ENCODE measurements around the gene PPP2R5C. TPM values are rescaled to one million over a fixed set of nuclear protein-coding genes. Genes with fewer than 3 reads are reported as not detected.
A peak's percentile ranks its signal among the peaks of the same experiment; 100 is the strongest.

PPP2R5C gene
- total RNA-seq, 1 donor from 2014 or later, result 71.5 TPM

- H3K27ac Mint-ChIP-seq (ENCODE audit: unreplicated experiment), result no peak overlapping the region
- H3K4me1 Mint-ChIP-seq (ENCODE audit: unreplicated experiment), result no peaks in the 10 kb centered on the region
- TF ChIP-seq CTCF (IDR thresholded peaks at IDR 0.05; ENCODE audit: unreplicated experiment), result no peak
Measured at GRCh38 chr14:101939646-101940170, 178.2 kb downstream of the PPP2R5C start.

GRCh38 chr14:101944451-101944850 is 182.9 kb downstream of the PPP2R5C start:
- Mint-ChIP-seq H3K27me3 (ENCODE audit: unreplicated experiment) (peaks cover 13% of the 10 kb centered on the region), H3K4me3 (ENCODE audit: unreplicated experiment) (no peak overlapping the region), H3K36me3 (ENCODE audit: low read depth, unreplicated experiment) (no peaks in the 10 kb centered on the region), H3K4me1 (ENCODE audit: unreplicated experiment) (peaks cover 10% of the 10 kb centered on the region), H3K27ac (ENCODE audit: unreplicated experiment) (no peak overlapping the region), H3K9me3 (ENCODE audit: unreplicated experiment) (no peaks in the 10 kb centered on the region)
- TF ChIP-seq CTCF (IDR thresholded peaks at IDR 0.05; ENCODE audit: unreplicated experiment), result no peak
- DNase-seq (ENCODE audit: low spot score), result no peak

More at GRCh38 chr14:101939646-101940170, 178.2 kb downstream of the PPP2R5C start:
- H3K4me3 Mint-ChIP-seq (ENCODE audit: unreplicated experiment), result no peak overlapping the region
- H3K9me3 Mint-ChIP-seq (ENCODE audit: unreplicated experiment), result no peaks in the 10 kb centered on the region
- H3K36me3 Mint-ChIP-seq (ENCODE audit: low read depth, unreplicated experiment), result no peaks in the 10 kb centered on the region
- no peak for DNase-seq (ENCODE audit: low spot score)
- H3K27me3 Mint-ChIP-seq (ENCODE audit: unreplicated experiment), result peaks cover 9% of the 10 kb centered on the region

GRCh38 chr14:101945171-101945570 is 183.7 kb downstream of the PPP2R5C start:
- H3K4me3 Mint-ChIP-seq (ENCODE audit: unreplicated experiment), result no peak overlapping the region
- DNase-seq (ENCODE audit: low spot score), result no peak

GRCh38 chr14:101947577-101947903 is 186.0 kb downstream of the PPP2R5C start:
- TF ChIP-seq CTCF (IDR thresholded peaks at IDR 0.05; ENCODE audit: unreplicated experiment), result no peak
- Mint-ChIP-seq H3K4me3 (ENCODE audit: unreplicated experiment) (peak overlapping the region; percentile 95), H3K27me3 (ENCODE audit: unreplicated experiment) (peaks cover 11% of the 10 kb centered on the region), H3K27ac (ENCODE audit: unreplicated experiment) (peak overlapping the region; percentile 98), H3K9me3 (ENCODE audit: unreplicated experiment) (no peaks in the 10 kb centered on the region), H3K36me3 (ENCODE audit: low read depth, unreplicated experiment) (no peaks in the 10 kb centered on the region), H3K4me1 (ENCODE audit: unreplicated experiment) (peaks cover 11% of the 10 kb centered on the region)
- DNase-seq (ENCODE audit: low spot score), result no peak

More at GRCh38 chr14:101945171-101945570, 183.7 kb downstream of the PPP2R5C start:
- H3K27me3 Mint-ChIP-seq (ENCODE audit: unreplicated experiment), result peaks cover 12% of the 10 kb centered on the region
- H3K36me3 Mint-ChIP-seq (ENCODE audit: low read depth, unreplicated experiment), result no peaks in the 10 kb centered on the region
- peaks cover 11% of the 10 kb centered on the region for H3K4me1 Mint-ChIP-seq (ENCODE audit: unreplicated experiment)
- no peak overlapping the region for H3K27ac Mint-ChIP-seq (ENCODE audit: unreplicated experiment)
- H3K9me3 Mint-ChIP-seq (ENCODE audit: unreplicated experiment), result no peaks in the 10 kb centered on the region
- no peak for TF ChIP-seq CTCF (IDR thresholded peaks at IDR 0.05; ENCODE audit: unreplicated experiment)

- Mint-ChIP-seq H3K27me3 (ENCODE audit: unreplicated experiment) (peaks cover 8% of the 10 kb centered on the region), H3K9me3 (ENCODE audit: unreplicated experiment) (no peaks in the 10 kb centered on the region), H3K4me1 (ENCODE audit: unreplicated experiment) (peaks cover 11% of the 10 kb centered on the region), H3K27ac (ENCODE audit: unreplicated experiment) (peak overlapping the region; percentile 98), H3K36me3 (ENCODE audit: low read depth, unreplicated experiment) (no peaks in the 10 kb centered on the region), H3K4me3 (ENCODE audit: unreplicated experiment) (peak overlapping the region; percentile 95)
- DNase-seq (ENCODE audit: low spot score), result peak; percentile 100
- TF ChIP-seq CTCF (IDR thresholded peaks at IDR 0.05; ENCODE audit: unreplicated experiment), result no peak
Measured at GRCh38 chr14:101947904-101948665, 186.6 kb downstream of the PPP2R5C start.
